ENCODE results near the gene DBF4B. TPM values are rescaled to one million over a fixed set of nuclear protein-coding genes. Genes with fewer than 3 reads are reported as not detected.
A peak's percentile ranks its signal among the peaks of the same experiment; 100 is the strongest.

DBF4B gene
- total and polyA plus RNA-seq, 12 donors, result 2.2 to 8.0 (median 4.0) TPM

- no peak for TF ChIP-seq CTCF (IDR thresholded peaks at IDR 0.05)
- WGBS, 2 donors, result 49 to 65% methylated on average over 11 of the region's 11 CpGs
- peak overlapping the region in 3 of 10 donors; percentile 8 to 18 (median 14) for H3K4me3 ChIP-seq
- H3K27me3 ChIP-seq, result no peaks in the 10 kb centered on the region
- intact Hi-C loops (cut with DNase I), result no loop called here
- H3K27ac ChIP-seq, result peak overlapping the region; percentile 42 to 85 (median 76)
- DNase-seq (no peak), ATAC-seq (peak; percentile 25 to 76 (median 50))
- H3K4me1 ChIP-seq, result peaks cover 4 to 82% (median 47%) of the 10 kb centered on the region in 9 donors
- H3K9me3 ChIP-seq, result no peaks in the 10 kb centered on the region
- H3K36me3 ChIP-seq, result peaks cover 0 to 24% (median 0%) of the 10 kb centered on the region in 9 donors
Measured at GRCh38 chr17:44797802-44798201, 89.3 kb downstream of the DBF4B start.

- 61 to 67% methylated on average over 2 of the region's 2 CpGs for WGBS, 2 donors
- H3K36me3 ChIP-seq, result peaks cover 0 to 30% (median 0%) of the 10 kb centered on the region in 9 donors
- no peak for DNase-seq
- H3K27ac ChIP-seq, result peak overlapping the region; percentile 42 to 85 (median 76)
- peak in 2 of 8 donors; percentile 64 to 74 for ATAC-seq
- H3K4me3 ChIP-seq, result peak overlapping the region in 3 of 10 donors; percentile 8 to 18 (median 14)
- no peaks in the 10 kb centered on the region for H3K9me3 ChIP-seq
- intact Hi-C loops (cut with DNase I), result no loop called here
- H3K27me3 ChIP-seq, result no peaks in the 10 kb centered on the region
- no peak for TF ChIP-seq CTCF (IDR thresholded peaks at IDR 0.05)
- H3K4me1 ChIP-seq, result peaks cover 4 to 87% (median 52%) of the 10 kb centered on the region in 9 donors
Measured at GRCh38 chr17:44798356-44798755, 89.9 kb downstream of the DBF4B start.

Other genes starting within 250 kb of the DBF4B start
- 10 to 100 TPM; 19.3 to 25.1 (median 22.0) TPM for gene GPATCH8, start 205.3 kb upstream of the DBF4B start, total RNA-seq
- 10 to 100 TPM in 1 of 2 donors, 1 to 10 TPM in 1; 5.8 to 23.3 TPM for gene GPATCH8, start 205.3 kb upstream of the DBF4B start, polyA plus RNA-seq
- 1 to 10 TPM in 9 of 10 donors, under 1 TPM in 1; 0.92 to 6.9 (median 4.0) TPM for gene FZD2, start 151.2 kb upstream of the DBF4B start, total RNA-seq
- gene FZD2, start 151.2 kb upstream of the DBF4B start, polyA plus RNA-seq, result 1 to 10 TPM; 2.9 to 3.0 TPM
- under 1 TPM in 3 of 10 donors, not detected in 7; 0.14 to 0.40 (median 0.16) TPM for gene MEIOC, start 52.2 kb upstream of the DBF4B start, total RNA-seq
- gene MEIOC, start 52.2 kb upstream of the DBF4B start, polyA plus RNA-seq, result under 1 TPM in 1 of 2 donors, not detected in 1; 0.03 TPM
- 10 to 100 TPM; 24.2 to 35.3 (median 30.9) TPM for gene CCDC43, start 18.9 kb upstream of the DBF4B start, total RNA-seq
- 10 to 100 TPM; 14.4 to 19.8 TPM for gene CCDC43, start 18.9 kb upstream of the DBF4B start, polyA plus RNA-seq
- 10 to 100 TPM in 4 of 10 donors, 1 to 10 TPM in 6; 3.2 to 18.3 (median 7.8) TPM for gene ADAM11, start 50.3 kb downstream of the DBF4B start, total RNA-seq
- gene ADAM11, start 50.3 kb downstream of the DBF4B start, polyA plus RNA-seq, result 10 to 100 TPM in 1 of 2 donors, under 1 TPM in 1; 0.75 to 13.0 TPM
- gene GJC1, start 121.6 kb downstream of the DBF4B start, total RNA-seq, result 10 to 100 TPM; 13.9 to 41.5 (median 23.8) TPM
- 10 to 100 TPM; 10.9 to 17.0 TPM for gene GJC1, start 121.6 kb downstream of the DBF4B start, polyA plus RNA-seq
- gene HIGD1B, start 139.2 kb downstream of the DBF4B start, total RNA-seq, result 10 to 100 TPM in 4 of 10 donors, 1 to 10 TPM in 6; 4.7 to 26.6 (median 8.1) TPM
- 10 to 100 TPM; 24.3 to 61.9 TPM for gene HIGD1B, start 139.2 kb downstream of the DBF4B start, polyA plus RNA-seq
- 10 to 100 TPM; 52.3 to 78.2 (median 62.9) TPM for gene EFTUD2, start 190.8 kb downstream of the DBF4B start, total RNA-seq
- gene EFTUD2, start 190.8 kb downstream of the DBF4B start, polyA plus RNA-seq, result 10 to 100 TPM; 21.6 to 54.5 TPM
- 1 to 10 TPM; 3.1 to 8.6 (median 7.4) TPM for gene GFAP, start 206.8 kb downstream of the DBF4B start, total RNA-seq
- 1 to 10 TPM; 2.1 to 6.1 TPM for gene GFAP, start 206.8 kb downstream of the DBF4B start, polyA plus RNA-seq
- 1 to 10 TPM in 3 of 10 donors, under 1 TPM in 6, not detected in 1; 0.11 to 4.3 (median 0.20) TPM for gene KIF18B, start 239.1 kb downstream of the DBF4B start, total RNA-seq
- under 1 TPM; 0.04 to 0.80 TPM for gene KIF18B, start 239.1 kb downstream of the DBF4B start, polyA plus RNA-seq

Data from heart right ventricle (tissue), 16 donors.